GM21528 (cell line): ENCODE data around the gene CDKAL1.

Source experiments
- ATAC-seq: cut with Tn5 transposase; IDR thresholded peaks from one replicate; pipeline ENCODE4 v1.9.1; 2021; ENCODE audit warnings: mild to moderate bottlenecking, moderate library complexity; ENCODE audit not compliant: unreplicated experiment, low FRiP score

CDKAL1 gene

DNA sequence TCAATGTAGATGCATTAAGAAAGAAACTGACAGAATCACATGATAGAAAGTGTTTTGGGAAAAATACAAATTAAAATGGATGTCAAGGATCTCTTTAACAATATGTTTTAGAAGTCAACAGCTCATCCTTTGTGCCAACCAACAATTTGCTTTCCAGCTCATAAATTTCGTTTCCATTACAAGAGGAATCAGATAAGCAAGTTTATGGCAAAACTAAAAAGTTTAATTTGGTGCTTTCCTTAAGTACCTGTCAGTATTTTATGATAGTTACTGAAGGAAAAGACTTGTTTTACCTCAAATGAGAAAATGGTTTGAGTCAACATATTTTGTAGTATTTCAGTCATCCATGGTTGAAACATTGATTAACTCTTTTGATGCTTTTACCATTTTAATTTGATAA lies 130.0 kb downstream of the CDKAL1 start:
- ATAC-seq, result no peak

DNA sequence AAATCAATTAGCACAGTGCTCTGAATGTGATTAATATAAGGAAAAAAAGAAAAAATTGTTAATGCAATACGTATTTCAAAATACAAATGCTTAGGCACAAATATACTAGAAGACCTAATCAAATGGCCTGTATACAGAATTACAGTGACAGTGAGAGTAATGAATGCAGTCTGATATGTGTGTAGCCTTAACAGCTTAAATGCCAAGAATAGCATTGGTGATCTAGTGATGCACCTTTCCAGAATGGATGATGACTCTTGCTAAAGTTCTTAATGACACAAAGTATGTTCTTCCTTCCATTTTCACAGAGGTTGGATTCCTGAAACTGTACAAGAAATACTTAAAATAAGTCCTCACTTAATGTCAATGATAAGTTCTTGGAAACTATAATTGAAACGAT lies 131.0 kb downstream of the CDKAL1 start:
- no peak for ATAC-seq

DNA sequence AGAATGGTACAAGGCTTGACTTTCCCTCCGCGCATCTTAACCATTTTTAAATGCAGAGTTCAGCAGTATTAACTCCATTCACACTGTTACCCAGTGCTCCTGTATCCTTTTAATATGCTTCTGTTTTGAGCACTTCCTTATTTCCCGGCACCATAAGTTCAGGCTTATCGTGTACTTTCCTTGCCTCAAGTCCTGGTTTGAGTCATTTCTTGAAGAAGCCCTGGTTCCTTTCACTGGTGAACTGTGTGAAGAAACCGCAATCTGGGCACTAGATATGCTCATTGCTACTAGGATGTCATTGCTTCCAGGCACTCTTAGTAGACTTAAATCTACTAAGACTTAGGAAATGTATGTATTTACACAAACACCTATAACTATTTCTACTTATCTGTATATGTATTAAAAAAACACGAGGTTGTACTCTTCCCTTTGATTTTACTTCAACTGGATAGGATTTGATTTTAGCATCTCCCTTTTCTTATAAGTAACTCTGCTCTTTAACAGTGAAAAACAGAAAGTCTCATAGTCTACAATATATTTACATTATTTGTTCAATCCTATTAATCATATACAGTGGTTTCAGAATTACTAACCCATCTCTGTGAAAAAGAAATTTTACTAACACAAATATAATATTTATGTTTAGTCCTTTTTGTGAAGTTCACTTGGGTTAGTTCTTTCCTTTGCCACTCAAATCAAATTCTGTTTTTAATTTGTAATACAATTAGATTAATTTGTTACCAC lies 135.5 kb downstream of the CDKAL1 start:
- ATAC-seq, result no peak

DNA sequence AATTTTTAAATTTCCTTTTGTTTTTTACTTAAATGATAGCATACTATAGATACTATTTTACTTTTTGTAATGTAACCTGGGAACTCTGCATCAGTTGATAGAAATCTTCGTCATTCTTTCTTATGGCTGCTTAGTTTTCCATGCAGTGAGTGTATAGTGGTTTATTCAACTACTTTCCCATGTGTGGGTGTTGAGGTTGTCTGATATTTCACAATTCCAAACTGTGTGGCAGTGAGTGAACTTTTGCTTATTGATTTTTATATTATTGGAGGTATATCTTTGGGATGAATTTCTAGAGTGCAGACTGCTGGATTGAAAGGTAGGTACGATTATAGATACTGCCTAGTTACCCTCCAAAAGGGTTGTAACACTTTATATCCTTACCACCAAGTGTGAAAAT lies 136.5 kb downstream of the CDKAL1 start:
- no peak for ATAC-seq

DNA sequence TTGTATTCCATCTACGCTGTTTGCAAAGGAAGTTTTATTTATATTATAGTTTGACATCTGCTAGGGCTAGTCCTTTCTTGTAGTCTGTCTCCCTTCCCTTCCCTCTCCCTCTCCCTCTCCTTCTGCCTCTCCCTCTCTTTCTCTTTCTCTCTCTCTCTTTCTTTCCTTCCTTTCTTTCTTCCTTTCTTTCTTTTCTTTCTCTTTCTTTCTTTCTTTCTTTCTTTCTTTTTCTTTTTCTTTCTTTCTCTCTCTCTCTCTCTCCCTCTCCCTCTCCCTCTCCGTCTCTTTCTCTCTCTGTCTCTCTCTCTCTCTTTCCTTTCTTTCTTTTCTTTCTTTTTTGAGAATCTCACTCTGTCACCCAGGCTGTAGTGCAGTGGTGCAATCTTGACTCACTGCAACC lies 137.8 kb downstream of the CDKAL1 start:
- ATAC-seq, result no peak

DNA sequence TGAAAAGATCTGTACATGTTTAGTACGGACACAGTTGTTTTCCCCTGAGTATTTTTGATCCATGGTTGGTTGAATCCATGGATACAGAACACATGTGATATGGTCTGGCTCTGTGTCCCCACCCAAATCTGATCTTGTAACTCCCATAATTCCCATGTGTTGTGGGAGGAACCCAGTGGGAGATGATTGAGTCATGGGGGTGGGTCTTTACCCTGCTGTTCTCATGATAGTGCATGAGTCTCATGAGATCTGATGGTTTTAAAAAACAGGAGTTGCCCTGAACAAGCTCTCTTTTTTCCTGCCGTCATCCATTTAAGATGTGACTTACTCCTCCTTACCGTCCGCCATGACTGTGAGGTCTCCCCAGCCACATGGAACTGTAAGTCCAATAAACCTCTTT lies 139.2 kb downstream of the CDKAL1 start:
- ATAC-seq, result no peak

DNA sequence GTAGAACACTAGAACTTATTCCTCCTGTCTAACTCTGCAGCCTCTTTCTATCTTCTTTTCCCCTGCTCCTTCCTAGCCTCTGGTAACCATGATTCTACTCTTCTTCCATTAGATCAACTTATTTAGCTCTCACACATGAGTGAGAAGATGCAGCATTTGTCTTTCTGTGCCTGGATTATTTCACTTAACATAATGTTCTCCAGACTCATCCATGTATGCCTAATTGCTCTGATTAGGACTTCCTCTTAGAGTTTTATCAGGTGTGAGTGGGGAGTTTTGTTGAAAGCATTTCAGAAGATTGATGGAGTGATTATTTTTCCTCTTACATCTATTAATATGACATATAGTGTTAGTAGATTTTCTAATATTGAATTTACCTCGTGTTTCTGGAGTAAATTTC lies 140.4 kb downstream of the CDKAL1 start:
- ATAC-seq, result no peak

DNA sequence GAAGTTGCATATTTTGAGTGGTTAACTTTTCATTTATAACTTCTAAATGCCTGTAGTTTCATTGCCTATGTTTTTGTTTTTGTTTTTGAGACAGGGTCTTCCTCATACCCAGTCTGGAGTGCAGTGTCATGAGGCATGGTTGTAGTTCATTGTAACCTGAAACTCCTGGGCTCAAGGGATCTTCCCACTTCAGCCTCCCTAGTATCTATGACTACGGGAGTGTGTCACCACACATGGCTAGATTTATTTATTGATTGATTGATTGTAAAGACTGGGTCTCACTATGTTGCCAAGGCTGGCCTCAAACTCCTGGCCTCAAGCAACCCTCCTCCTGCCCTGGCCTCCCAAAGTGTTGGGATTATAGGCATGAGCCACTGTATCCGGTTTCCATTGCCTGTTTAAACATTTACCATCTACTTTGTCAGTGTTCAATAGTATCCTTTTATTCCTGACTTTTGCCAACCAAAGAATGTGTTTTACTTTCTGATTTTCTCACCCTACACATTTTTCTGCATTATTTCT lies 144.6 kb downstream of the CDKAL1 start:
- no peak for ATAC-seq

DNA sequence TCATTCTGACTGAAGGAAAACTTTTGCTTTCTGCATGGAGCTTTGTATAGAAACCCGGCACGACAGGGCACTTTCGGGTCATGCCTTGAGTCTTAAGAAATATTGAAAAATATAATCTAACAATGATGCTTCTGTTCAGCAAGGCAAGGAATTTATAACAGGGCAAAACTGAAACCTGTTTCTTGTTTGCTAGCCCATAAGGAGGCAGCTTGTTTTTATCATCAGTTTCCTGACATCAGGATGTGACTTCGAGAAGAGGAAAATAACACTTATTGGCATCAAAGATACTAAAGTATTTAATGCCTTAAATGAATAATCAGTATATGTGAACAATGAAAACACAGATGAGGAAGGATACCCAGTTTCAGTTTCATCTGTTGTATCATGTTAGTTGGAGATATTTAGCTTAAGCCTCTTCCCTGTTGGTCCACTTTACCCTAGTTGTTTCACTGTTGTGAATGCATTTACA lies 146.5 kb downstream of the CDKAL1 start:
- ATAC-seq, result no peak

DNA sequence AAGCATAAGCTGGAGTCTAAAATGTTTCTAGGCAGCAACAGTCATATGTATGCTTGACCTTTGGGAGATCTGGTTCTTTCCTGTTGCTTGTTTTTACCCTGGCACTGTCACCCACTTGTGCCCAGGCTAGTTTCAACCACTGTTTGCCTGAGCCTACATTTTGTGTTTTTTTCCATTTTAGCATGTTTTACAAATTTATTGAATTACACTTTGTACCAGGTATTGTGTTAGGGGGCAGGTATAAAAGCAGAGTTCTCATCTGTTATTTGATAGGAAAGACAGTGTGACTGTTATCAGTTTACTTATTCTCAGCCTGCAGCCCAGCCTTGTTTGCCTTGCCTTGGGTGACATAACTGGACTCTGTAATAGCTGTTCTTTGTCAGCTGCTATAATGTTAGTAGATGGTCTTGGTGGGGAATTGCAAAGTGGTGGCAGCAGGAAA lies 147.0 kb downstream of the CDKAL1 start:
- ATAC-seq, result no peak

DNA sequence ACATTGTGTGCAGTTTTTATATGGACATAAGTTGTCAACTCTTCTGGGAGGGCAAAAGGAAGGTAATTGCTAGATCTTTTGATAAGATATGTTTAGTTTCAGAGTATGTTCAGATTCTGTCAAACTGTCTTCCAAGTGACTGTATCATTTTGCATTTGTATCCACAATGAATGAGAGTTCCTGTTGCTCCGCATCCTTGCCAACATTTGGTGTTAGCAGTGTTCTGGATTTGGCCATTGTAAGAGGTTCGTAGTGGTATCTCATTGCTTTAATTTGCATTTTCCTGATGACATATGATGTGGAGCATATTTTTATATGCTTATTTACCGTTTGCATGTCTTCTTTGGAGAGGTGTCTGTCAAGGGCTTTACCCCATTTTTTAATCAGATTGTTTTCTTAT lies 150.2 kb downstream of the CDKAL1 start:
- ATAC-seq, result no peak

DNA sequence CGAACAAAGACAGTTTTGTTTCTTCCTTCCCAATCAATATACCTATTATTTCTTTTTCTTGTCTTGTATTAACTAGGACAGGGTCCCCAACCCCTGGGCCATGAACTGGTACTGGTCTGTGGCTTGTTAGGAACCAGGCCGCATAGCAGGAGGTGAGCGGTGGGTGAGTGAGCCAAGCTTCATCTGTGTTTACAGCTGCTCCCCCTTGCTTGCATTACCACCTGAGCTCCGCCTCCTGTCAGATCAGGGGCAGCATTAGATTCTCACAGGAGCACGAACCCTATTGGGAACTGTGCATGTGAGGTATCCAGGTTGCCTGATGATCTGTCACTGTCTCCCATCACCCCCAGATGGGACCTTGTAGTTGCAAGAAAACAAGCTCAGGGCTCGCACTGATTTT lies 151.9 kb downstream of the CDKAL1 start:
- no peak for ATAC-seq

DNA sequence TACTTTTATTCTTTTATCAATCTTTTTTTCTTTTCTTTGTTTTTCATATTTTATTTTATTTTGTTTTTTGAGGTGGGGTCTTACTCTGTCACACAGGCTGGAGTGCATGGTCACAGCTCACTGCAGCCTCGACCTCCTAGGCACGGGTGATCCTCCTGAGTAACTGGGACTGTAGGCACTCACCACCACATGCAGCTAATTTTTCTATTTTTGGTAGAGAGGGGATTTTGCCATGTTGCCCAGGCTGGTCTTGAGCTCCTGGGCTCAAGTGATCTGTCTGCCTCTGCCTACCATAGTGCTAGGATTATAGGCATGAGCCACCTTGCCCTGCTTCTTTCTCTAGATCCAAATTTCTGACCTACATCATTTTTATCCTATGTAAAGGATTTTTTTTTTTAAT lies 153.2 kb downstream of the CDKAL1 start:
- no peak for ATAC-seq

DNA sequence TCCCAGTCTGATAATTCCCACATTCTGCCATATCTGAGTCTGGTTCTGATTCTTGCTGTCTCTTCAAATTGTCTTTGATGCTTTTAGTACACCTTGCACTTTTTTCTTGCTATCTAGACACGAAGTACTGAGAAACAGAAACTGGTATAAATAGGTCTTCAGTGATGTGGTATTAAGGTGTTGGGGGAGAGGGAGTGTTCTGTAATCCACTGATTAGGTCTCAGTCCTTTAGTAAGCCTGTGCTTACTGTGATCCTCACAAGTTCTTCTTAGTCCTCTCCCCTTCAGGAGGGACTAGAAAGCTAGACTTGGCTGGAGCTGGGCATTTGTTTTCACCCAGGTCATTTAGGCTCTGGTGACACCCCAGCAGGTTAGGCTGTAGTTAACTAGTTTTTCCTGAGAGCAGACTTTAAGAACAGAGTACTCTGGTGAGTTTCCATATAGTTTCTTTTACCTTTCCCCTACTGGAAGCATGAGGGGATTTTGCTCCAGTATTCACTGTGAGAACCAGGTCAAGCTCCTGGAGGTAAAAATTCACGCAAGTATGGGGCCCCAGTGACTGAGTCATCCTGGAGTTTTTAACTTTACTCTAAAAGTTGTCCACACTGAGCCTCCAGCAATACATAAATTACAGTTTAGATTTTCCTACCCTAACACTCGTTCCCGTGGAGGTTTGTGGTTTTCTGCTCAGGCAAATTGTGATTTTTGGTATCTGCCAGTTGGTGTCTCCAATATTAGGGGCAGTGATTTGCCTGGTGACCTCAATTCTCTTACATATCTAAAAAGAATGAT lies 154.6 kb downstream of the CDKAL1 start:
- peak; percentile 89 for ATAC-seq

DNA sequence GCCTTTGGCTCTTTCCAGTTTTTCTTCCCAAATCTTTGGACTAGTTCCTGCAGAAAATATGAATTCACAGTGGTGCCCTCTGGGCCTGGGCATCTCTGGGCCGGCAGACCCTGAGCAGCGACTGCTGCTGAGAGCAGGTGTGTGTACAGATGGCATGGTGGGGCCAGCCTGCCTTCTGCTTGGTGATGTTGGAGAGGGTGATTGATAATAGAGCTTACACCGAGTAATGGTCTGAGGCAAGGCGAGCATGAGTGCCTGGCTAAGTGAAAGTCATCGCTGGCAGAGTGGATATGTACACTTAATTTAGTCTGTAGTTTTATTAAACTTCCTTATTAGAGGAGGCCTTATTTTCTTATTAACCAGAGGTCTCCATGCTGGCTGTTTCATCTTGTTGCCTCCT lies 156.9 kb downstream of the CDKAL1 start:
- no peak for ATAC-seq

DNA sequence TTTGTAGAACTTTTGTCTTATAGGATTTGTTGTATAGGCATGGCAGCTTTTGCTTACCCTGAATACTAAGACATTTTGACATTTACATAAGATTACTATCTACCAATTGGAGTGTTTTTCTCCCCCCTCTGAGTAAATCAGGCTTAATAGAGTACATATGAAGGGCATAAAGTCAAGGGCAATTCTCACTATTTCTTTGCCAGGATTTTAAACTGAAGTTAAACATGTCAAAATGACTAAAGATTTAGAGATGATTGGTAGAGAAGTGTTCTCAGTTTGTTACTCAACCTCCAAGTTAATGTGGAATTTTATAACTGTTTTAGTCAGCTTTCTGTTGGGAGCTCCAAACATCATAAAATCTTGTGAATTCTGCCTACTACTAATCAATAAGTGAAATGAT lies 157.8 kb downstream of the CDKAL1 start:
- ATAC-seq, result no peak

DNA sequence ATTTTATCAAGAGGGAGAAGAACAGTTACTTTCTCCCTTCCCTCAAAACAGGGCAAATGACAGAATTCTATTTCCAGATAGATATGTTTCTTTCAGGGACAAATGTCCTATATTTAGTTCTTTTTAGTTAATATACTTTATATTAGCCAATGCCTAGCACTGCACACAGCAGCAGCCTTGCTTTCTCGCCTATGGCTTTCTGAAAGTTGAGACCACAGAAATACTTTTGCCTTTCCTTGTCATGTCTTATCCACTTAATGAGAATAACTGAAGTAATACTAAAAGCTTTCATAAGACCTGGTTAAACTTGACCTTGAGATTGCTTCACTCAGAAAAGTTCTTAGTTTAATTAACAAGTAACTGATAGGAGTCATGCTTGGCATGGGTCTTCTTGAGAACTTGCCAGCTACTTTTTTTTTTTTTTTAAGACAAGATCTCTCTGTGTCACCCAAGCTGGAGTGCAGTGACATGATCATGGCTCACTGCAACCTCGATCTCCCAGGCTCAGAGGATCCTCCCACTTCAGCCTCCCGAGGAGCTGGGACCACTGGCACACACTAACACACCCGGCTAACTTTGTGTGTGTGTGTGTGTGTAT lies 159.3 kb downstream of the CDKAL1 start:
- no peak for ATAC-seq

DNA sequence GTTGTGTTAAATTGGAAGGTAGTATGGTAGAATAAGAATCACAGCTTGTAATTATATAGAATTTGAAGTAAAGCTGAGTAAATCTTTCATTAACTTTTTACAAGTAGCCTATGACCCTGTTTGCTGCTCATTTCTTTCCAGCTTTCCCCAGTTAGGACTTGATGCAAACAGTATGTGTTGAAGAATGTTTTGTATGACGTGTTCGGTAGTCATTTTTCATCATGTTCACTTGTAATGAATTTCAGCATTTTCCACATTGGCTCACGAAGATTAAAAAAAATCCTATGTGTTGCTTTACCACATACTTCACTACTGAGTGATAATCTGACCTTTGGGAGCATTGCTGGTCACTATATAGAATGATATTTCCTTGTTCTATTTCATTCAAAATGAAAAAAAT lies 162.4 kb downstream of the CDKAL1 start:
- ATAC-seq, result no peak

DNA sequence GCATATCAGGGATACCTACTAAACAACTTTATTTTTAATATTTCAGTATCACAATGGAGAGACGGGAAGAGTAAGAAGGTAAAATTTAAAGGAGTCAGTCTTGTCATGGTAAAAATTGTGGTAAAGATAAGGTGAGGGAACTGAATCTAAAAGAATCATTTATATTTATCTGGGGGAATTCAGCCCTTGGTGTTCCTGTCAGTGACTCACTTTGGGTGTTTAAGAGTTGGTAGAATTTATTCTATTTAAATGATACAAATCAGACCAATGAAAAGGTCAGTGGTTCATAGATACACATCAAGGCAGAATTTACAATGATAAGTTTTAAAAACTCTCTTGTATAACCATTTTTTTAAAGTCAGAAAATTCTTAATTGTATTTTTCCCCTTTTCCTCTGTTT lies 164.4 kb downstream of the CDKAL1 start:
- ATAC-seq, result no peak

DNA sequence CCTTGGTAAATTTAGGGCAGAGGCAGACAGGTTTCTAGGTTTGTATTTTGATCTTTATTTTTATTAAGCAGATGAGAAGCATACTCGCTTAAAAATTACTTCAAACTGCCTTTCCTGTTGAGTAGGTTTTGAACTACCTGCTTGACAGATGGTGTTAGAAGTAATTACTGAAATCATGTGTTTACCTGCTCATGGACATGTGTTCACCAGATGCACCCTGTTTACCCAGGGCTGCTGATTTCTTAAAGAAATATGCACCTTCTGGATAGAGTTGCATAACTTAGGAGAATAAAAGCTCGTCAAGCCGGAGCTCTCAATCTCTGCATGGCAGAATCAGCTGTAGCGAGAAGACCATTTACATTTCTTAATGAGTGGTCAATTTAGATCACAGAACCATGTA lies 165.1 kb downstream of the CDKAL1 start:
- no peak for ATAC-seq

DNA sequence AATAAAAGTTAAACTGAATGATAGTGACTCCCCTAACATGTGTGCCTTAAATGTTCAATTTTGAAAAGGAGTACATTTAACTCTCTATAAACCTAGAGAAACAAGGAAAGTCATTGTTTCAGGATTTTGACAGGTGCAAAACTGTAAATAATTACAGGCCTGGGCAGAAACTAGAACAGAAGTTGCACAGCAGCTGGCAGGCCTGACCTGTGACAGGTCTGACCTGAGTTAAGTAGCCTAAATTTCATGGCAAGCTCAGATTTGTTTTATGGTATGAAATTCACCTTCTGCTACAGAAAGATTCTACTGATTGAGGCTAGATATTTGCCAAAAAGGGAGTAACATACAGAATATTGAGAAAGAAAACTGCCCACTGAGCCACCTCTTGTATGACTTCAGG lies 166.1 kb downstream of the CDKAL1 start:
- no peak for ATAC-seq
